GM03348 (cell line): ENCODE measurements around the gene CDKL5.
"Not testable (repeated sequence)": the region's sequence is repeated elsewhere in the genome, so short reads cannot be mapped to it uniquely, and the experiment has no call there.

Experiments used
- DNase-seq: peaks from one replicate; pipeline ENCODE4 v3.0.0; 2012; ENCODE audit warnings: low spot score

The CDKL5 gene

GRCh38 chrX:18425199-18426003 is at the start of gene CDKL5:
Gene CDKL5 (plus strand): TSS chrX:18425608. CDS start chrX:18507097, 81,489 bp downstream.
- peak; percentile 96 for DNase-seq

GRCh38 chrX:18377796-18378195 is 47.6 kb upstream of the CDKL5 start:
- DNase-seq = peak; percentile 35

- no peak for DNase-seq
Observed at GRCh38 chrX:18389966-18390365, 35.4 kb upstream of the CDKL5 start.

GRCh38 chrX:18390941-18391538 is 34.4 kb upstream of the CDKL5 start:
- DNase-seq = peak; percentile 50

DNA sequence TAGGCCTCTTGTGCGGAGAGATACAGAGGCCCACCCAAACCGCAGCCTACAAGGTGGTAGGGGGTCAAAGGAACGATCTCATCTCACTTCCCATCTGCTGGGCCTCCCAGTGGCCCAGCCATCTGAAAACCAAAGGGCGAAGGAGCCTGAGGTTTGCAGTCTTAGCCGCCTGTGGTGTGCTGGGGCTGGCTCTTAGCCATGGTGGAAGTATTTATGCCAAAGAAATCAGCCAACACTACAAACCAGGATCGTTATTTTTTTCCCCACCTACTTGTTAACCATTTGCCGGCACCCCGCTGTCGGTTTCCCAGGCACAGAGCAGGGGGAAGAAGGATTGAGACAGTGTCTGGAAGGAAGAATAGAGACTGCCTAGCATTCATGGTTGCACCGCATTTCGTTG is 30.9 kb upstream of the CDKL5 start:
- DNase-seq = no peak

- no peak for DNase-seq
Observed at GRCh38 chrX:18401848-18402213, 23.6 kb upstream of the CDKL5 start.

- peak; percentile 15 for DNase-seq
Observed at GRCh38 chrX:18406531-18407266, 18.7 kb upstream of the CDKL5 start.

DNA sequence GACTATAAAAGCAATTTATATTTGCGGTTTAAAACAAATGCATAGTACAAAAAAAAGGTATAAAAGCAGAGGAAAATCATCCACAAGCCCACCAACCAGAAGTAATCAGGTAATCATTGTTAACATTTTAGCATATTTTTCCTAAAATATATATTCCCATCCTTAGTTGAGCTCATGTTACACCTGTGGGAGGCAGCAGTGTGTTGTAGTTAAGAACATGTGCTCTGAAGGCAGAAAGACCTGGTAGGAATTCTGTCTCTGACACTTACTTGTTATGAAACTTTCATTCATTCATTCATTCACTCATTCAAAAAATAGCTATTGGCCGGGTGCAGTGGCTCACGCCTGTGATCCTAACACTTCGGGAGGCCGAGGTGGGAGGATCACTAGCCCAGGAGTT is 15.4 kb upstream of the CDKL5 start:
- DNase-seq = peak; percentile 15

DNA sequence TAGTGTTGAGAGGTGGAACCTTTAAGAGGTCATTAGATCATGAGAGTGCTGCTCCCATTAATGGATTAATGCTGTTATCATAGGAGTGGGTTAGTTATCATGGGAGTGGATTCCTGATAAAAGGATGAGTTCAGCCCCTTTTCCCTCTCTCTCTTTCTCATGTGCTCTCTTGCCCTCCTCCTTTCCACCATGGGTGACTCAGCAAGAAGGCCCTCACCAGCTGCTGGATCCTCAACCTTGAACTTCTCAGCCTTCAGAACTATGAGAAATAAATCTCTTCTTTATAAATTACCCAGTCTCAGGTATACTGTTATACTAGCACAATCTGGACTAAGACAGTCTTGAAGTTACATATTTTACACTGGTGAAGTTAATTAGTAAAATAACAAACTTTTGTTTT is 10.0 kb upstream of the CDKL5 start:
- no peak for DNase-seq

GRCh38 chrX:18422325-18422724 is 3.1 kb upstream of the CDKL5 start:
- DNase-seq = peak; percentile 57

- peak; percentile 2 for DNase-seq
Observed at GRCh38 chrX:18422886-18423285, 2.5 kb upstream of the CDKL5 start.

DNA sequence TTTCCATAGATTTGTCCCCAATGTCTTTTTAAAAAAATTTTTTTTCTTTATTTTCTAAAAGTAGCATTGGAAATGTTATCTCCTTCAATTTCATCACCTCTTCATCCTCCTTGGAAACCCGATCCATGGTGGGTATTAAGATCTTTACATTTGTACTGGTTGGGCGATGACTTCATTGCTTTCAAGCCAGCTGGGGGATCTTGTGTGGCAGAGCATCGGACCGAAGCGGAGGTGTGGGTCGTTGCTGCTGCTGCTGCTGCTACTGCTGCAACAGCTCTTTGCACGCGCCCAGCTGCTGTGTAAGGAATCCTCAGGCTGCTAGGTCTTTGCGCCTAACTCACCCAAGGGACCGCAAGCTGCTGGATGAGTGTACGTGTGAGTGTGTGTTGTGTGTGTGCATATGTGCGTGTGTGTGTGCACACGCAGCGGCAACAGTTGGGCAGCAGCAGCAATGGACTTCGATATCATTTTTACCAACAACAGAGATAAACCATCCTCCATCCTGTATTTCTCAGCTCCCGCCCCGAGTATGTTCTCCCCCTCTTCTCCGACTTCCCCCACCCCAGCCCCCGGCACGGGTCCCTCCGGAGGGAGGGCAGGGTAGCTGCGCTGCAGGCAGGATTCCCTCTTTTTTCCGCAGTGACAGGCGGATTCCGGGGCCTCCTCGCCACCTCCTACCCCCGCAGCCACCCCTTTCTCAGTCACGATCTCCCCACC is 768 bp upstream of the CDKL5 start:
- DNase-seq = peak; percentile 12

- DNase-seq = no peak
Observed at GRCh38 chrX:18426004-18426320, 554 bp downstream of the CDKL5 start.

- DNase-seq = no peak
Observed at GRCh38 chrX:18428006-18428405, 2.6 kb downstream of the CDKL5 start.

- not testable (repeated sequence) for DNase-seq
Observed at GRCh38 chrX:18433288-18433687, 7.9 kb downstream of the CDKL5 start.

DNA sequence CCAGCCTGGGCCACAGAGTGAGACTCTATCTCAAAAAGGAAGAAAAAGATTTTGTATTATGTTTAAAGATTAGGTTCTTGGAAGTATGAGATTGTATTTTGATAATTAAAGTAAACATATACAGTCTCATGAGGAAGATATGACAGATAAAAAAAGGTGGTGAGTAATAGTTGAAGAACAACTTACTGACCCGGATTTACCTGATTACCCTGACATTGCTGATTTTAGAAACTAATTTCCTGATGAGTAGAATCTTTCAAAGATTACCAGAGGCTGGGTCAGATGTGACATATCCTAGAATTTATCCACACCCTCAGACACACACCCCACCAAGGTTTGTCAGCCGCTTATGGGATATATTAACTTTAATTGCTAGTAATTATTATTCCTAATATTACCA is 9.5 kb downstream of the CDKL5 start:
- DNase-seq = no peak

GRCh38 chrX:18436017-18436416 is 10.6 kb downstream of the CDKL5 start:
- DNase-seq = no peak

DNA sequence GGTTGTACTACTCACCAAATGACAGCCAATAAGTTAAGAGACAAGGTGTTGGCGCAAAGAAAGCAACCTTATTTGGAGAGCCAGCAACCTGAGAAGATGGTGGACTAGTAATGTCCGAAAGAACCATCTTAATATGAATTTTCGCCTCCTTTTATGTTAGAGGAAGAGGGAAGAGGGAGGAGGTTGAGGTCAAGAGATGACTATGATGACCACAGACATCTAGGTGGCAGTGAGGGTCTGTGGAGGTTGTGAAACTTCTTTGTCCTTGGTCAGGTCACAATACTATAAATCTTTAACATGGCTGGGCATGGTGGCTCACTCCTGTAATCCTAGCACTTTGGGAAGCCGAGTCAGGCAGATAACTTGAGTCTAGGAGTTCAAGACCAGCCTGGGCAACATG is 15.4 kb downstream of the CDKL5 start:
- DNase-seq = no peak

- DNase-seq = no peak
Observed at GRCh38 chrX:18441780-18442367, 16.5 kb downstream of the CDKL5 start.

DNA sequence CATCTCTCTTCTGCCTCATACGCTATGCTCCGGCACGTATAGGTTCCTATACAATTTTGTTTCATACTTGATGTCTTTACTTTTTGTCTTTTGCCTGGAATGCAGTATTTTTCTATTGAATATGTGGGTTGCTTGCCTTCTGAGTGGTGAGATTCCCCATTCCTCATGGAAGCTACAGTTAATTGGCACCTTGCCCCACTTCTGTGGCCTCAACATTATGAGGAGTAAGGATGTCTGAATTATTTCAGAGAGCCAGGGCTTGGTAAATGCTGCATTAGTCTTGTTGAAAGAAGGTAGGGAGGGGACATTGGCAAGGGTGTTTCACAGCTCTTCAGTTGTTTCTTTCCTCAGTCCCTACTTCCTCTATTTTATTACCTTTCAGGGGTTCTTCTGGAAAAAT is 23.0 kb downstream of the CDKL5 start:
- DNase-seq = no peak

GRCh38 chrX:18449236-18449635 is 23.8 kb downstream of the CDKL5 start:
- no peak for DNase-seq

DNA sequence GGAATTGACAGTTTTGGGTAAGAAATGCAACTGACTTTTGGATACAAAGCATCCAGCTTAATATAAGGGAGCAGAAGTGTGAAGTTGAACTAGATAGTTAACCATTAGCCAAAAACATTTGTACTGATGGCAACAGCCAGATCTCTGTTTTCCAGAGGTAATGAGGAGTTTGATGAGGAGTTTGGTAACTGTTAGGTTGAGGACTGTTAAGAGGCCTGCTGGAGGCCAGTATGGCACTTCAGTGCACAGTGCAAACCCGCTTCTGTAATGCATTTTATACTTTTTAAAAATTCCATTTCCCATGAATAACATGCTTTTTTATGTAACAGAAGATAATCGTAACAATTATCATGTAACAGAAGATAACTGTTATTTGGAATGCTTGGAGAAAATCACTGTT is 30.0 kb downstream of the CDKL5 start:
- no peak for DNase-seq
